NOMO-1 treated with dmso at 0.1 percent for 144 hours (cell line): ENCODE measurements around the gene FAM114A1.
A peak's percentile ranks its signal among the peaks of the same experiment; 100 is the strongest.

Source experiments
- DNase-seq: peaks from one replicate; lab custom pipeline; 2025; ENCODE audit not compliant: unreplicated experiment; lab: John Stamatoyannopoulos, UW

FAM114A1 gene

DNA sequence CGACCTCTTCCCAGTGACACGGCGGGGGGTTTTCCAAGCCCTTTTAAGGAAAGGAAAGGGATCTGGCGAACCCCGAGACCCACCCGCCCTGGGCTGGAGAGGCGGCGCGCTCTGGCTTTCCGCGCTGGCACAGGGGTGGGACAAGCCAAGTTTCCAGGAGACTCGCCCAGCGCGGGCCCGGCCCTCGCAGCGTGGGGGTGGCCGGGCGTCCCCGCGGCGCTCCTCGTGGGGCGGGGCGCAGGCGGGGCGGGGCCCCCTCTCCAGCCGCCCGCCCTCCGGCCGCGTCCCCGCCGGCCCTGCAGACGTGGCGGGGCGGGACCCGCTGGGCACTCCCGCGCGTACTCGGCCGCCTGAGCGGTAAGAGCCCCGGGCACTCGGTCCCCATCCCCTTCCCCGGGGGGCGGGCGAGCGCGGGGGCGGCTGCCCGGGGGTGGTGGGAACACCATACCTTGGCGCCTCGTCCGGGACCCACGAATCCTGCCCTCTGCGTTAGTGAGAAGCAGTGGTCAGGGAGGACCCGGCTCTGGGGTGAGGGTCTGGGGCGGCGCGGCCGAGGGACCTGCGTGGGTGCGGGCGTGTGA lies at the start of gene FAM114A1:
Gene FAM114A1 (plus strand): TSS at position 329 of the 581 bp plus-strand sequence. CDS start 10,273 bp downstream, outside the sequence.
- DNase-seq, result peak; percentile 52

DNA sequence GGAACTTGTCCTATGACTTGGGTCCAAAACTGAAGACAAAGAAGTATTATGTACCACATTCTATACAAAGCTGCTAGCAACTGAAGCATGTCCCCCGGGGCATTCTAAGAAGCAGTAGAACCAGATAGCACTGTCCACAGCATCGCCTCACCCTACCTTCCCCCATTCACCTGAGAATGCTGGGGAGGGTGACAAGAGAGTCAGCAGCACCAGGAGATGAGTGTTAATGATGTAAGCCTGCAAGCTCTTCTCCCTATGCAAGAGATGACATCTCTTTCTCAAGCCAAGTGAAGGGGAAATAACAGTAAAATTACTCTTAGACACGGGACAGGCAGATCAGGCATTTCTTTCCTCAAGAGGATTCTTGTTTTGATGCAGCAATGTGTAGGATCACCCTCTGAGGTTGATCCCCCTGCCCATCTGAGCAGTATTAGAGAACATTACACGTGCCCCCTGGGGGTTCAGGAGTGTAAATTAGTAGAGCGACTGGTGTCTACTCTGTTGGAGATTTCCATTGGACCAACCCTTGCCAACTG lies 49.1 kb upstream of the FAM114A1 start:
- no peak for DNase-seq

DNA sequence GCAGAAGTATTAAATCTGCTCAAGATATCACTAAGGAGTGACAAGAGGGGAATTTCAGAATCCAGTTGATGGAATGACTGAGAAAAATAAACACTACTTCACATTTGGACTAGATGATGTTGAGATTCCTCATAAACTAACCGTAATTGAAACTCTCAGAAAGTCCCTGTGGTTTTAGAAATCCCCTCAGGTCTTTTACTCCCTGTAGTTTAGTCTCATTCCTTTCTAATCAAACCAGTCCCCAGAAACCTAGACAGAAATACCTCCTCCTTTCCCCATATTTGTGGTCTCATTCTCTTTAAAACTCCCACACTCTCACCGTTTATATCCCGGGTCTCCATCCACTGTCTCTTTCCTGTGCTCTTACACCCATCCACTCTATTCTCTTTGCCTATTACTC lies 48.0 kb upstream of the FAM114A1 start:
- DNase-seq, result no peak

DNA sequence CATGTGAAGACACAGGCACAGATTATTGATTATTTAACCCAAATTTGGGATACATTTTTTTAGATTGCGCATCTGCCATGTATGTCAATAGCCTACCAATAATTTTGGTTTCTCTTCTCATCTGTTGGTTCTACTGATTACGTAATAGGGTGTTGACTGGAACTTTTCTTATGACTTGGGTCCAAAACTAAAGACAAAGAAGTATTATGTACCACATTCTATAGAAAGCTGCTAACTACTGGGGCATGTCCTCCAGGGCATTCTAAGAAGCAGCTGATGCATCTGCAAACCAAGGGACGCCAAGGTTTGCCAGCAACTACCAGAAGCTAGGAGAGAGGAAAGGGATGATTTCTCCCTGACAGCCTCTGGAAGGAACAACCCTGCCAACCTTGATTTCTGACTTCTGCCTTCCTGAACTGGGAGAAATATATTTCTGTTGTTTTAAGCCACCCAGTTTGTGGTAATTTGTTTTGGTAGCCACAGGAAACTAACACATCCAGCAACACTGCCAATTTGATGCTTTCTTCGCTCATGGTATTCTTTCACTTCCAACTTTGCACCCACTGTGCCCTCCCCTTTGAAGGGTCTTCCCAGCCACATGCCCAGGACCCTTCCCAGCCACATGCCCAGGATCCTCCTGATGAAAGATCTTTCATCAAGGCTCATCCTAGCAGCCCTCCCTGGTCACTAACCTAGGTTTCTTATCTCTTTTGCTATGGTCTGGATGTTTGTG lies 47.1 kb upstream of the FAM114A1 start:
- no peak for DNase-seq

DNA sequence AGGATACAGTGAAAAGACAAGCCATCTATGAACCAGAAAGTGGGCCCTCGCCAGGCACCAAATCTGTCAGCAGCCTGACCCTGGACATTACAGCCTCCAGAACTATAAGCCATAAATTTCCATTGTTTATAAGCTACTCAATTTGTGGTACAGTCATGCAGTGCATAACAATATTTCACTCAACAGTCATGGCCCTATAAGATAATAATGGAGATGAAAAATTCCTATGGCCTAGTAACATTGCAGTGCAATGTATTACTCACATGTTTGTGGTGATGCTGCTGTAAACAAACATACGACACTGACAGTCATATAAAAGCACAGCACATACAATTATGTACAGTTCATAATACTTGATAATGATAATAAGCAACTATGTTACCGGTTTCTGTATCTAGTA lies 45.9 kb upstream of the FAM114A1 start:
- no peak for DNase-seq

DNA sequence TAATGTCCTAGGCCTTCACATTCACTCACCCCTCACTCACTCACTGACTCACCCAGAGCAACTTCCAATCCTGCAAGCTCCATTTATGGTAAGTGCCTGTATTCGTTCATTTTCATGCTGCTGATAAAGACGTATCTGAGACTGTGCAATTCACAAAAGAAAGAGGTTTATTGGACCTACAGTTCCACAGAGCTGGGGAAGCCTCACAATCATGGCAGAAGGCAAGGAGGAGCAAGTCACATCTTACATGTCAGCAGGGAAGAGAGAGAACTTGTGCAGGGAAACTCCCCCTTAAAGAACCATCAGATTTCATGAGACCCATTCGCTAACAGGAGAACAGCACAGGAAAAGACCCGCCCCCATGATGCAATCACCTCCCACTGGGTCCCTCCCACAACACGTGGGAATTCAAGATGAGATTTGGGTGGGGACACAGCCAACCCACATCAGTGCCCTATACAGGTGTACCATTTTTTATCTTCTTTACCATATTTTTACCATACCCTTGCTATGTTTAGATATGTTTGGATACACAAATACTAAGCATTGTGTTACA lies 44.8 kb upstream of the FAM114A1 start:
- no peak for DNase-seq

DNA sequence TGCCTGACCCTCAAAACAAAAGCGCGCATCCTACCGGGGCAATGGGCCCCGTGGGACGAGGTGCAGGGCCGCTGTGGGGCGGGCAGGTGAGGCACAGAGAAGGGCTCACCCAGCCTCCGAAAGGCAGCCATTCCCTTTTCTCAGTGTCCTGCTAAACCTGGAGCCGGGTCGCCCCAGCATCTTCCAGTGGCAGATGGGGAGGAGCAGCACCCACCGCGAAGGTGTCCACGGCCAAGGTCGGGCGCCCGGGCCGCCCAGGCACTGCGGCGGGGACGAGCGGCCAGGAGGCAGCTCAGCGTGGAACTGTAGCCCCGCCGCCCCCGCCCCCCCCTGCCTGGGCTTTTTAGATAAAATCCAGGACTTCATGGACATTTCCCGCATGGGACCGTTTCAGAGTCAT lies 43.8 kb upstream of the FAM114A1 start:
- no peak for DNase-seq

DNA sequence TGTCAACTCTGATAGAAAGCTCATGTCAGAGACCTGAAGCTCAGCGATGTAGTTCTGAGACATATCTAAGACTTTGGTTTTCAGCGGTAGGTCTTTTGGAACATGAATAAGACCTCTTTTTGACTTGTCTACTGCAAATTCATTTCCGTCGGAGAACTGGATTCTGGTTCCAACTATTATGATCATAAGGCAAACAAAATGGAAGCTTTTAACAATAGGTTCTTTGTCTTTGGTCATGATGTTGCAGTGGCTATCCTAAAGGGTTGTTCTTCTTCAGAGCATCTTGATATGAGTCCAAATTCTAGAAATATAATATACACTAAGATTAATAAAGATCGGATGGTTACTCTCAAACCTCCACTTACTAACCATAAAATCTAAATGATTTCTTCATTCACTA lies 38.4 kb upstream of the FAM114A1 start:
- DNase-seq, result no peak

DNA sequence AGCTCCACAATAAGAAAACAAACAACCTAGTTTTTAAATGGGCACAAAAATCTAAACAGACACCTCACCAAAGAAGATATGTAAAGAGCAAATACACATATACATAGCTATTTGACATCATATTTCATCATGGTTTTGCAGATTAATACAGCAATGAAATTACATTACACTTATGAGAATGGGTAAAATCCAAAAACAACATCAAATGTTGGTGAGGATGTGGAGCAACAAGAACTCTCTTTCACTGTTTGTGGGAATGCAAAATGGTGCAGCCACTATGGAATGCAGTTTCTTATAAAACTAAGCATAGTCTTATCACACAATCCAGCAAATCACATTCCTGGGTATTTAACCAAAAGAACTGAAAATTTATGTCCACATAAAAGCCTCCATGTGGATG lies 36.0 kb upstream of the FAM114A1 start:
- DNase-seq, result no peak

DNA sequence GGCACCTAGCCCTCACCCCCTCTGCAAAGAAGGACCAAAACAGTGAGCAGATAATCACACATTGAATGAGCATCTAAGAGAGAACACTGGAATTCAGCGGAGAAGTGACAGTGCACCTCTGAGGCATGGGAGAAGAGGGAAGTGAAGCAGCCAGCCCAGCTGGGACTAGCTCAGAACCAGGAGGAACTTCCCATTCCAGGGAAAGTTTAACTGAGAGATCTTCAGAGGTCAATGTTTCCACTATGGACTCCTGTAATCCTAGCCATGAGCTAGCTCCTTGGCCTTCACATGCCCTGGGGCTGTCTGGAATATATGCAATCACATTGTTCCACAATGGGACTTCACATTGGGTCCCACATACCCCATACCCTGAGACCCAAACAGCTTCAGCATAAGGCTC lies 35.4 kb upstream of the FAM114A1 start:
- no peak for DNase-seq

DNA sequence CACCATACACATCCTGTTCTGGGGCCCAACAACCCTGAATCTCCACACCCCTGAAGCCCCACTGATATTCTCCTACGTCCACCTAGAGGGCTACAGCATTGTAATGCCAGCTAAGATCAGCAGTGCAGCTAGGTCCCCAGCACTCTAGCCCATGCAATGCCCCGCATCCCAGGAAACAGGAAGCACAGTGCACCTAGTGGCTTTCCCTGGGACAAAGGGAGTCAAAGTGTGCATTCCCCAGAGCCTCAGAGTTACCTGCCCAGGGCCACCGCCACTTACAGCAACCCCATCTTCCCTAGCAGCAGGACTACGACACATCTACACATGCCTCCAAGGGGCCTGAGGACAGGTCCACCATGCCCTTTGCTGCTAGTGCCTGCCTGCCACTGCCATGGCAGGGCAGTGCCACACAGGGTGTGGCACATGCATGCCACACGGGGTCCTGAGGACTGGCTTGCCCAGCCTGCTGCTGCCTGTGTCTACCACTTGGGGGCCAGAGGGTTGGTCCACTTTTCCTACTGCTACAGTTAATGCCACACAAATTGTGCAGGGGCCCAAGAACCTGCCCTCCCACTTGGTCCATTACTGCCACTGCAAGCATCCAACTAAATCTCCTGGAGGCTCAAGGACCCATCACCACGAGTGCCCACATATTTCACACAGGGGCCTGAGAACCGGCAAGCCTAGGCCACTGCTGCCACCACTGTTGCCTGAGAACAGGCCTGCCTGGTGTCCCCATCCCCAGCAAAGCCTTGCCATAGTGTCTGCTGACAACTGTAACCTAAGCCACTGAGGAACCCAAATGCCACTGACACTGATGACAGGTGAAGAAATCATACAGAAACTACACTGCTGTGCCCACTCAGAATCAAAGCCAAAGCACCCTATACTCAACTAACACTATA lies 34.7 kb upstream of the FAM114A1 start:
- no peak for DNase-seq

DNA sequence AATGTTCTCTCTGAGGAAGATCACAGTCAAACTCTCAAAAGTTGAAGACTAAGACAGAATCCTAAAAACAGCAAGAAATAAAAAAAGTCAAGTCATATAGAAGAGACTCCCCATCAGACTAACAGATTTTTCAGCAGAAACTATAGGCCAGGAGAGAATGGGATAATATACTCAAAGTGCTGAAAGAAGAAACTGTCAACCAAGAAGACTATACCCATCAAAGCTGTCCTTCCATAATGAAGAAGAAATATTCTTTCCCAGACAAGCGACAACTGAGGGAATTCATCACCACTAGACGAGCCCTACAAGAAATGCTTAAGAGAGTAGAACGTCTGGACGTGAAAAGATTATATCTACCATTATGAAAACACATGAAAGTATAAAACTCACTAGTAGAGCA lies 33.0 kb upstream of the FAM114A1 start:
- DNase-seq, result no peak

DNA sequence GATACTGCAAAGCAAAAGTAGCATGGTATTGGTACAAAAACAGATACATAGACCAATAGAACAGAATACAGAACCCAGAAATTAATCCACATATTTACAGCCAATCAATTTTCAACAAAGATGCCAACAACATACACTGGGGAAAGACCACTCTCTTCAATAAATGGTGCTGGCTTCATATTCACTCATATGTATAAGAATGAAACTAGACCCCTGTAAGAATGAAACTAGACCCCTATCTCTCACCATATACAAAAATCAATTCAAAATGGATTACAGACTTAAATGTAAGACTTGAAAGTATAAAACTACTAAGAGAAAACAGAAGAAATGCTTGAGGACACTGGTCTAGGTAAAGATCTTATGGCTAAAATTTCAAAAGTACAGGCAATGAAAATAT lies 30.3 kb upstream of the FAM114A1 start:
- DNase-seq, result no peak

DNA sequence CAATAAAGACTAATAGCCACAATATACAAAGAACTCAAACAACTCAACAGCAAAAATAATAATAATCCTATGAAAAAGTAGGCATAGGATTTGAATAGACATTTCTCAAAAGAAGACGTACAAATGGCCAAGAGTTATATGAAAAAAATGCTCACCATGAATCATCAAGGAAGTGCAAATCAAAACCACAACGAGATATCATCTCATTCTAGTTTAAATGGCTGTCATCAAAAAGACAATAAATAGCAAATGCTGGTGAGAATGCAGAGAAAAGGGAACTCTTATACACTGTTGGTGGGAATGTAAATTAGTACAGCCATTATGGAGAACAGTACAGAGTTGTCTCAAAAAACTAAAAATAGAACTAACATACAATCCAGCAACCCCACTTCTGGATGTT lies 29.8 kb upstream of the FAM114A1 start:
- DNase-seq, result no peak

DNA sequence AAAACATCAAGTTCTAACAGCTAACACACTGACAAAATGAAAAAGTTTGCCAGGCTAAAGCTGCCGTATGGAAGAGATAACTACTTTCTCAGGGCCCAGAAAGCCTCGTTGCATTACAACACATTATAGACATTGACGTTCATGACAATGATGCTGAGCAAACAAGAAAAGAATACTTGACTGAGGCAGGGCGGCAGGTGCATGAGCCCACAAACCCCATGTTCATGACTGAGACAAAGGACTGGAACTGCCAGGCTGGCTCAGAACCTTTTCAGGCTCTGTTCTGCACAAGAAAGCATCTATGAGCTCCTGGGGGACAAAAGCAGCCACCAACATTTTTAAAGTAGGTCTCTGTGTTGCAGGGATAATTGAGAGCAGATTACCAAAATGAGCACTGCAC lies 24.6 kb upstream of the FAM114A1 start:
- no peak for DNase-seq

DNA sequence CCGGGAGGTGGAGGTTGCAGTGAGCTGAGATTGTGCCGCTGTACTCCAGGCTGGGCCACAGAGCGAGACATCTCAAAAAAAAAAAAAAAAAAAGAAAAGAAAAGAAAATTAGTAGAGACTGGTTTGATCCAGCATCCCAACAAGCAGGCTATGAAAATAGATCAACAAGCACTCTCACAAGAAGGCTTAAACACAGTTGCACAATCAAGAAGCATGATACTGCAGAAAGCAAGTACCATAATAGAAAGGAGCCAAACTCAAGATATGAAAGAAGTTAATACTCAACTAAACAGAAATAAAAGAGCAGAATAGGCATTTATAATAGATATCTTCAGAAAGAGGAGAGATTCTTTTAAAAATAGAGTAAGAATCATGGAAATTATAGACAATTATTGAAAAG lies 21.6 kb upstream of the FAM114A1 start:
- DNase-seq, result no peak

DNA sequence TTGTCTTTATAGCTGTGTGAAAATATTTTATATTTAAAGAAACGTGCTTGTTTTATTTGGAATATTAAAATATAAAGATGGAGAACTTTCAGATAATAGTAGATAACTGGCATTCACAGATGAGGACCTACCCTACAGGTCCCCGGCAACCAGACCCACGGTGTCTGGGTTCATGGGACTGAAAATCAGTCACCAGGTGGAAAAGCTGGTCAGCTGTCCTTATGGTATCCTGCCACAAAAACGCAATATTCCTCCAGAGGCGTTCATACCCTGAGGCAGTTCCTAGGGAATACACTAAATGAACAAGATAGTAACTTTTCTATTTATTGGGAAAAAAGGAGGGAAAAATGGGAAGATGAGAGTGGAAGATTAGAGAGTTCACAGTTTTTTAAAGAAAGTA lies 12.1 kb upstream of the FAM114A1 start:
- no peak for DNase-seq

DNA sequence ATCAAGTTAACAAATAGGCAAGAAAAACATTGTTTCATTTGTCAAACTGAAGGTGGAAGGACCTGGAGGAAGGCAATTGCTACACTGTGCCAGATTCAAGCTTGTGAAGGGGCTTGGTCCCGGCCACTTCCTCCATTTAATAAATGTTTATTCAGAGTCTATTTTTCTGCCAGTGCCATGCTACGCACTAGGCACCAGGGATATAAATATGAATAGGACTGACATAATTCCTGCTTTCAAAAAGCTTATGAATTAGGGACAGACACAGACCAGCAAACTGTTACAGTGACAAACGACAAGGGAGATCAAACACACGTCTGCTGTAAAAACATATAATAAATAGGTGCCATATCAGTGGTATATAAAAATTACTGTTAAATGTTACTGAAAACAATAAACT lies 11.6 kb upstream of the FAM114A1 start:
- DNase-seq, result no peak

DNA sequence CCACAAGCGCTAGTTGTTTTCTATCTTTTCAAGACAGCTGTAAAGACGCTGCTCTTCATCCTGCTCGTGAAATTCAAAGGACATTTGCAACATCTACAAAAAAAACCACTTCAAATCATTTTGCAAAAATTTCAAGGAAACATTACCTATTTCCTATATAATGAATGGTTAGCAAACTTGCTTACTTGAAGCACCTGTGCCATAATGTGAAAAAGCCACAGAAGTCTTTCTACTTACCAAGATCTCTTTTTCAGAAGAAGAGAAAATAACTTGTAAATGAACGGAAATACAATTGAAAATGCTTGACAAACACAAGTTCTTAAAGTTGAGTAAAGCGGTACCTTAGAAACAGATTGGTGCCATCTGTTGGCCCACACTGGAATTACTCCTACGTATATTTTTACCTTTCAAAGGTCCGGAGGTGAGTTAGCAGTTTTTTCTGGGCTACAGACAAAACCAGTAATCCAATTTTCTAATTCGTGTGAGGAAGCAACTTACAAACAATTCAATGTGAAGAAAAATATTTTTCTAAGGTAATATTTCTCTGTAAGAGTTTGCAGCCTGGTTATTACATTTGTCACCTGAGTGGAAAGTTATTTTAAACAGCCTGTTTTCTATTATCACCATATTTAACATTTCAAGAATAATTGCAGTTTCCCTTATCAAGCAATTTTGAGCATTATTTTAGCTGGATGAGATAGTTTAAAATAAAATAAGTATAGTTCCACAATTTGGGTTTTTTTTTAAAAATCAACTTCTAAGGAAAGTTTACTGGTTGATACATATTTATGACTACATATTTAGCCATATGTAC lies 10.9 kb upstream of the FAM114A1 start, which contains the start of gene TLR6:
Gene TLR6 (minus strand): TSS at position 294 of the 814 bp plus-strand sequence. CDS start 27,344 bp downstream, outside the sequence.
- peak; percentile 41 for DNase-seq

DNA sequence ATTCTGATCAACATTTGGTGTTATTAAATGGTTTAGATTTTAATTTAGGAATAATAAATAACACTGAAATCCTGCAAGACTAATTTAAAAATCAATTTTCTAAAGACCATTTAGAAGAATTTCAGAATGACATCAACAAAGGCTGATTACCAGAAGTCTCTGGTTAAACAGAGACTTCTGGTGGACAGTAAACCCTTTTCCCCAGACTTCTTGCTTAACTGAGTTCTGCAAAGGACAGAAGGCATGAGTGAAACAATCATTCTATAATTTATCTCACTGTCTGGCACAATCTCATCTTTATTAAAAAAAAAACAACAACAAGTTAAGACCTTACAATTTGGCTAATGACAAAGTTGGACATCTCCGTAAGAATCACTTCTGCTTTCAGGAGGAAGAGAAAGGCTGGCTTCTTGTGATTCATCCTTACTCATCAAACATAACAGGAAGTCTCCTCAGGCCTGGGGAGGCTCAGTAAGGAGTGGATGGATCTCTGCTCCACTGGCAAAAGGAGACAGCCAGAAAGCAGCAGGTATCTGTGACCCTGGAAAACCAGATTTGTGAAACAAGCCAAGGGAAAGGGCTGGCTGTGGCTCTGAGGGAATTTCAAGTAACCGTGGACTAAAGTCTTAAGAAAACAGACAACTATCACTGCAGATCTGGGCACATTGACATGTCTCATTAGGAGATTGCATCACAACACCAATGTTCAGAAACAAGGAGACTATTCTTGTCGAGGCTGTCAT lies 10.1 kb upstream of the FAM114A1 start:
- DNase-seq, result peak; percentile 83
